ENCODE measurements around the gene PALD1. TPM values are rescaled to one million over a fixed set of nuclear protein-coding genes. Genes with fewer than 3 reads are reported as not detected.

PALD1 gene
- total RNA-seq, 4 donors from 2014 or later = 6.0 to 9.7 (median 6.4) TPM

GRCh38 chr10:70540789-70541360, 62.3 kb downstream of the PALD1 start:
- no peak for DNase-seq (ENCODE audit: low spot score in 2 of 2)
- 85 to 91% methylated on average over 10 to 15 of the region's 15 CpGs for WGBS, 2 donors
- H3K4me3 ChIP-seq (ENCODE audit: low read depth, poor library complexity, severe bottlenecking) = no peak overlapping the region
- TF ChIP-seq POLR2A (IDR thresholded peaks at IDR 0.05) (no peak), CTCF (IDR thresholded peaks at IDR 0.05) (no peak)
- intact Hi-C loops (cut with DNase I; ENCODE audit: low total_unique reads) = no loop called here

DNA sequence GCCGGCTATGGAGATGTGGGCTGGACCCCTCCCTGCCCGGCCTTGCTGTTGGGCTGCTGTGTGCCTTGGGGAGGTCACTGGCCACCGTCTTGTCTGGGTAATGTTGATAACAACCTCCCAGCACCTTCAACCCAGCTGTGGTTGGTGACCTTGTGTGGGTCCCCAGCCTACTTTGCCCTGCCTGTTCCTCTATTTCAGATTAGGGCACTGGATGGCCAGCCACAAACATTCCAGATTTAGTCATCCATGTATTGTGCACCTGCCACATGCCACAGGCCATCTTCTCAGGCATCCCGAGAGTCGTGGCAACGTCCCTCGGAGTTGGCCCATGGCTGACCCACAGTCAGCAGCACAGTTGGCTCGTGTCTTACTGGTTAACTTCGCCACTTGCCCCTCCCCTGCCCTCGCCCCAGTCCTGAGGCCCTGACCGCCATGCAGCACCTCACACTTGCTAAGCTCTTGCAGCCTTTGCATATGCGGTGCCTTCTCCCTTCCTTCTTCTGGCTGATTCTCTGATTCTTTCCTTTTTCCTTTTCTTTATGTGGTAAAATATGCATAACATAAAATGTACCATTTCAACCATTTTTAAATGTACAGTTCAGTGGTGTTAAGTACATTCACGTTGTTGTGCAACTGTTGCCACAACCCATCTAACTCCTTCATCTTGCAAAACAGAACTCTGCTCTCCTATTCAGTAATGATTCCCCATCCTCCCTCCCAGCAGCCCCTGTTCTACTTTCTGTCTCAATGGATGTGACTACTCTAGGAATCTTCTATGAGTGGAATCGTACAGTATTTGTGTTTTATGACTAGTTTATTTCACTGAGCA, 63.4 kb downstream of the PALD1 start:
- H3K4me3 ChIP-seq (ENCODE audit: low read depth, poor library complexity, severe bottlenecking) = no peak overlapping the region
- WGBS, 2 donors = 86 to 87% methylated on average over 14 of the region's 14 CpGs
- TF ChIP-seq CTCF (IDR thresholded peaks at IDR 0.05) = no peak
- TF ChIP-seq POLR2A (IDR thresholded peaks at IDR 0.05) = no peak
- intact Hi-C loops (cut with DNase I; ENCODE audit: low total_unique reads) = no loop called here
- DNase-seq (ENCODE audit: low spot score in 2 of 2) = no peak

GRCh38 chr10:70542565-70542938, 64.0 kb downstream of the PALD1 start:
- H3K4me3 ChIP-seq (ENCODE audit: low read depth, poor library complexity, severe bottlenecking) = no peak overlapping the region
- intact Hi-C loops (cut with DNase I; ENCODE audit: low total_unique reads) = no loop called here
- TF ChIP-seq POLR2A (IDR thresholded peaks at IDR 0.05) = no peak
- no peak for TF ChIP-seq CTCF (IDR thresholded peaks at IDR 0.05)
- 90 to 93% methylated on average over 3 of the region's 3 CpGs for WGBS, 2 donors
- no peak for DNase-seq (ENCODE audit: low spot score in 2 of 2)

DNA sequence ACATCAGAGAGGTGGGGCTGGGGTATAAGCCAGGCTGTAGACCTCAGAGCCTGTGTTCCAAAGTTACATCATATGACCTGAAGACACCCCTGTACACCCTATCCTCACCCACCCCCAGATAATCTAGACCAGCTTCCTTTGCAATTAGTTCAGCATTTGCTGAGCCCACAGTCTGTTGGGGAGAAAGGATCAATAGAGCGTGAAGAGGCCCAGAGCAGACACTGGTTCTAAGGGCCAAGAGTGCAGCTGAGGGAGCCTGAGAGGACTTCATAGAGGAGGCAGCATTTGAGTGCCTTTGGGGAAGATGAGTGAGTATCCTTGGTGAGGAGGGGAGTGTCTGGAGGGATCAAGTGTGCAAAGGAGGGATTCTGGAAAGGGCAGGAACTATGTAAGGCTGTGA, 65.3 kb downstream of the PALD1 start:
- no peak for DNase-seq (ENCODE audit: low spot score in 2 of 2)
- intact Hi-C loops (cut with DNase I; ENCODE audit: low total_unique reads) = no loop called here
- no peak overlapping the region for H3K4me3 ChIP-seq (ENCODE audit: low read depth, poor library complexity, severe bottlenecking)
- no peak for TF ChIP-seq POLR2A (IDR thresholded peaks at IDR 0.05)
- no peak for TF ChIP-seq CTCF (IDR thresholded peaks at IDR 0.05)
- WGBS, 2 donors = 100% methylated on average over 1 of the region's 1 CpG

DNA sequence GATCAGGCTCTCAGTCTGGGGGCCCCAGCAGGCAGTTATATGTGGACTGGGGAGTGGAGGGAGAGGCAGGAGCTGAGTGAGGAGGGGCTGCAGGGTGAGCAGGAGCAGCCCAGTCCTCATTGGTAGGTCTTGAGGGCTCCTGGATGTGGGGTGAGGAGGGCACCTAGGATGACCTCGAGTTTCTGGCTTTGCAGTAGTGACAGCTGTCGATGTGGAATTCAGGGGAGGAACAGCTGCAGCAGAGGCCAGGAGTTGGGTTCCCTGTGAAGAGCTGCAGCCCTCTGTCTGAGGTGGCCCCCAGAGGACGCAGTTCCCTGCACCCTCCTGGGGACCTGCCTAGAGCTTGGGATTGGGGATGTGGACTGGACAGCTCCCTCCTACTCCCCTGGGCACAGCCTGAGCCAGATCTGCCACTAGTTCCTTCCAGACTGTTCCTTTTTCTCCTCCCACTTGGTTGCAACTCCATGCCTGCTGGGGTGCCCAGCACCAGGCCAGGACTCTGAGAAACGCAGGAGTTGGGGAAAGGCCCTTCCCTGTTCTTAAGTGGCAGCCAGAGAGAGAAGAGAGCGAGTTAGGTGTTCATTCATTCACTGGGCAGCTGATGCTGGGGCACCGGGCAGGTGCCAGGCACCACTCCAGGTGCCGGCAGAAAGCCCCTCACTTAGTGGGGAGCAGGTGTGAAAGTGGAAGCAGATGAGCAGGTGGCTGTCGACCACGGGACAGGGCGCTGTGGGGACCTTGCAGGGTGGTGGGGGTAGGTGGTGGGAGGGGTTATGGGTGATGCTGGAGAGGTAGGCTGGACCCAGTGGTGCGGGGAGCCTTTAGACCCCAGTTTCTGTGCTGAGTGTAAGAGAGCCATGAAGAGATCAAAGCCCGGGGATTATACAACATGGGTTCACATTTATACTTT, 66.1 kb downstream of the PALD1 start:
- H3K4me3 ChIP-seq (ENCODE audit: low read depth, poor library complexity, severe bottlenecking) = no peak overlapping the region
- no peak for DNase-seq (ENCODE audit: low spot score in 2 of 2)
- WGBS, 2 donors = 79 to 86% methylated on average over 12 of the region's 12 CpGs
- no peak for TF ChIP-seq CTCF (IDR thresholded peaks at IDR 0.05)
- no peak for TF ChIP-seq POLR2A (IDR thresholded peaks at IDR 0.05)
- intact Hi-C loops (cut with DNase I; ENCODE audit: low total_unique reads) = loop anchor here (5.0 kb wide), 1 partner anchor 218 kb away; no protein-coding TSS in a partner anchor

Data from lower leg skin (tissue), 4 donors.